SKM-1 (cell line): ENCODE measurements around the gene TPSG1.
"Not testable (repeated sequence)": the region's sequence is repeated elsewhere in the genome, so short reads cannot be mapped to it uniquely, and the experiment has no call there.

Source experiments
- DNase-seq: peaks from one replicate; lab custom pipeline; 2025; ENCODE audit not compliant: unreplicated experiment; lab: John Stamatoyannopoulos, UW

Gene TPSG1

DNA sequence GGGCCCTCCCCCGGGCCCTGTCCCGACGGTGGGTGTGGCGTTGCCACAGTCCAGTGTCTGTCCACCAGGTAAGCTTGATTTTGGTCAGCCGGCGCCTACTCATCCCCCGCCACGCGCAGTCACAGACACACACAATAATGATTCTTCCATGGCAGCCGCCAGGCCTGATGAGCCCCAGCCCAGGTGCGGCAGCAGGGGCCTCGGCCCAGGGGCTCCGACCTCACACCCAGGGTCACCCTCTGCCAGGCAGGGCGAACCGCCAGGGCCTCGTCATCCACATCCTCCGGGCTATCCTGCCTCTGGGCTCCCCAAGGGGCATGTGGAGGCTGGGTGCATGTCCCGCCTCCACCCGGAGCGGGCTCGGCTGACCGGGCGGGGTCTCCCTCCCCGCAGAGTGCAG is 7.5 kb downstream of the TPSG1 start:
- no peak for DNase-seq

DNA sequence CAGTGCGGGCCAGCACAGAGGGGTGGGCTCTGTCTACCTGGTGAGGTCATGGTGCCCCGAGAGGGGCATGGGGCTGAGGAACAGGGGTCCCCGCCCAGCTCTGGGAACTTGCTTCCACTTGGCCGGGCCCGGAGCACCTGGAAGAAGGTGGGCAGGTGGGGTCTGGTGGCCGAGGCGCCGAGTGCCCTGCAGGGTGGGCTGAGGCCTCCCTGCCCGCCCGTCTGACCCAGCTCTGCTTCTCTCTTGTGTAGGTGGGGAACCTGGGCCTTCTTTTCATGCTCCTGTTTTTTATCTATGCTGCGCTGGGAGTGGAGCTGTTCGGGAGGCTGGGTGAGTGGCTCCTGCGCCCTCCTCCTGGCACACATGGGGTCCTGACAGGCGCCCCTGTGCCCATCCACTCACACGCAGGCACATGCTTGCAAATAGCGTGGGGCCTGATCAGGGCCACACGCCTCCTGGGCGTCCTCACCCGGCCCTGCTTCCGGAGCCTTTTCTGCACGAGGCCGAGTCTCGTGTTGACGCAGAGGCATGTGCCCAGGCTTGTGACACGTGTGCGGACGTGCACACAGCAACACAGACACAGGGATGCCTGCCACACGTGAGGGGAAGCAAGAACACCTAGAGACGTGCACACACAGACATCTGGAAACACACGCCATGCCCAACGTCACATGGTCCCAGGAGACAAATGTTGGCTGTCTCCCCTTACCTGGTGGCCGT is 8.2 kb downstream of the TPSG1 start:
- no peak for DNase-seq

DNA sequence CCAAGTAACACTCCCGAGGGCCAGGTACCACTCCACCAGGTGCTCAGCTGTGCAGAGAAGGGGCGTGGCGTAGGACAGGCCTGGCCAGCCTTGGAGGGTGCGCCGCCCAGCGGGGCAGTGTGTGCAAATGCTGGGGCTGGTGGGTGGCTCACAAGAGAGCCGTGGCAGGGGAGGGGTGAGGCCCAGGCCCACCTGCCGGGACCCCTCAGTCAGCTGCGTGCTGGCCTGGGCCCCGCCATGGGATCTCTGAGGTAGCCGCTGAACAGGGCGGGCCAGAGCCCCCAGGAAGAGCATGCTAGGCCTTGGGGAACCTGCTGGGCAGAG is 8.8 kb downstream of the TPSG1 start:
- DNase-seq, result no peak

DNA sequence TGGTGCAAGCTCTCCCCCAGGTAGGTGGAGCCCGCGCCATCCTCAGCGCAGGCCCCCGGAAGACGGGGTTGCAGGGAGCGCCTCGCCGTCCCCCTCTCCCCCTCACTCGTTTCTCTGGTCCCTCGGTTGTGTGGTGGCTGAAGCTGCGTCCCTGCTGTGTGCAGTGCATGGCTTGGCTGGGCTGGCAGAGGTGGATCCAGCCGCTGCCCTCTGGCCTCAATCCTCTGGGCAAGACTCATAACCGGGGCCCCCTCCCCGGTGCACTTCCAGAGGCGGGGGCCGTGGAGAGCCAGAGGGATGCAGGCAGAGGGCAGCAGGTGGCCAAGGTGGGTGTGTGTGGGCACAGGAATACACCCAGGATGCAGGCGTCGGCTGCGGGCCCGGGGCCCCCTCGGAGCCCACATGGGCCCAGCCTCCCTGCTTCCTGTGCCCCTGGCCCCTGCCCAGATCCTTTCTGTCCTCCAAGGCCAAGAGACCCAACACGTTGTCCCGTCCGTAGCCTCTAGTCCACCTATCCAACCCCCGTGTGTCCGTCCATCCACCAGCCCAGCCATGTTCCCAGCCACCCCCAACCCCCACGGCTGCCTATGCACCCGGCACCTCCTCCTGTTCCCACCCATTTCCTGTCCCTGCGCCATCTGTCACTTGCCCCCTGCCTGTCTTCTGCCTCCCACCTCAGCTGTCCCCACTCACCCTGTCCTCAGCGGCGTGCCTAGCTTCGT is 9.3 kb downstream of the TPSG1 start:
- DNase-seq, result no peak

DNA sequence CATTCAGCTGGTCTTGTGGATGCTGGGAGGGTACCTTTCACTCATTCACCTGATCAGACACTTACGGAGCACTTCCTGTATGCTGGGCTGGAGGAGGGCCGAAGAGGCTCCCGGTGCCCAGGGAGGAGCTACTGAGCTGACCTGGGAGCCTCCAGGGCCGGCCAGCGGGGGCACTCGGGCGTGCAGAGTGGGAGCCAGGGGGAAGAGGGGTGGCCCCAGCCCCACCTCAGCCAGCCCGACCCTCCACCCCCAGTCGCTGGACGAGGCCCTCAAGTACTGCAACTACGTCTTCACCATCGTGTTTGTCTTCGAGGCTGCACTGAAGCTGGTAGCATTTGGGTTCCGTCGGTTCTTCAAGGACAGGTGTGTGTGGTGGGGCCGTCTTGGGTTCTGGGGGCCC is 10.3 kb downstream of the TPSG1 start:
- no peak for DNase-seq

DNA sequence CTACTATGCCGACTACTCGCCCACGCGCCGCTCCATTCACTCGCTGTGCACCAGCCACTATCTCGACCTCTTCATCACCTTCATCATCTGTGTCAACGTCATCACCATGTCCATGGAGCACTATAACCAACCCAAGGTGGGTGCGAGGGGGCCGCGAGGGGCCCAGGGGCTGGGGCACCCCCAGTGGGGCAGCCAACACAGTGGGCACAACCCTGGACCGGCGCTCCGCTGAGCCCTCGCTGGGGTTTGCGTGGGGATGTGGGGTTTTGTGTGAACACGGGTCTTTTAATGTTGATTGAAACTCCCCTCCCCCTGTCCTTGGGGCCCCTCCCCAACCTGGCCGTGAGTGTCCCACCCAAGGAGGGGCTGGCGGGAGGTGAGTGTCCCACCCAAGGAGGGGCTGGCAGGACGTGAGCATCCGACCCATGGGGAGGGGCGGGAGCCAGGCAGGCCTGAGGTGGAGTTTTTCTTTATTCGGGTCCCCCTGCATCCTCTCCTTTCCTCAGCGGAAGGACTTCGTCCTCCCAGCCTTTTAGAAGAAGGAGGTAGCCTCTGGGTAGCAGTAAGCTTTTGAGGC is 11.2 kb downstream of the TPSG1 start:
- DNase-seq, result no peak

DNA sequence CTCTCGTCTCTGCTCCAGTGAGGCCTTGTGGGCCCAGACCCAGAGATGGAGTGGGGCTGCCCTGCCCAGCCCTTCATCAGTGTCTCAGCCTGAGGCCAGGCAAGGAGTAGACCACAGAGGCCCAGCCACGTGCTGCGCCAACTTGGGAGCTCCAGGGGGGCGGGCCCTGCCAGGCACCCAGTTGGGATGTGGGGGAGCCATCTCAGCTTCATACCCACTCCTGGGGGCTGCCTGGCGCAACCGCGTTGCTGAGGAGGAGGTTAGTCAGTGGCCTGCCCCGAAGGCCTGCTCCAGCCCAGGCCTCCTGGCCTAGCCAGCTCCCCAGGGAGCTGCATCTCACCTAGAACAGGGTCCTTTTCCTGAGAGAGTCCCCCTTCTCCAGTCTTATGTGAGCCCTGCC is 11.8 kb downstream of the TPSG1 start:
- DNase-seq, result no peak

DNA sequence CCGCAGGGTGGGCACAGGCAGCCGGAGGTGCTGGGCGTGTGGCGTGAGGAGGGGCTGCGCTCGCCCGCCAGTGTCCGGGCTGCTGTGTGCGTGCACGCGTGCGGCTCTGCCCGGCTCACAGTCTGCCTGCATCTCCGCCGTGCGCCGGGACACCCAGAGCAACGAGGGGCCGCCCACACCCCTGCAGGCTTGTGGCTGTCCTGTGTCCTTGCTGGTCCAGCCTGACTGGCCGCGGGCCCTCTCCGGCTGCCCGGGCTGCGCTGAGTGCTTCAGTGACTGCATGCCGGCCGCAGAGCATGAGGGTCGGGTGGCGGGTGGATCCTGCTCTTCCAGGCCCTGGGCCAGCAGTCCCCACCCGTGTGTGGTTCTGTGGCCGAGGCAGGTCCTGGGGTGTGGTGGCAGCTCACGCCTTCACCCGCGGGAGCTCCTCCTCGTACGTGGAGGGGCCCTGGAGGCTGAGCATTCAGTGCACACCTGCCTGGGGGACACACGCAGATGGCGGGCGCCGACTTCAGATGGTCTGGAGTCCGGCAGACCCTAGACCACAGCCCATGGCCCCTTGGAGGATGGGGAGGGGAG is 12.4 kb downstream of the TPSG1 start:
- no peak for DNase-seq

DNA sequence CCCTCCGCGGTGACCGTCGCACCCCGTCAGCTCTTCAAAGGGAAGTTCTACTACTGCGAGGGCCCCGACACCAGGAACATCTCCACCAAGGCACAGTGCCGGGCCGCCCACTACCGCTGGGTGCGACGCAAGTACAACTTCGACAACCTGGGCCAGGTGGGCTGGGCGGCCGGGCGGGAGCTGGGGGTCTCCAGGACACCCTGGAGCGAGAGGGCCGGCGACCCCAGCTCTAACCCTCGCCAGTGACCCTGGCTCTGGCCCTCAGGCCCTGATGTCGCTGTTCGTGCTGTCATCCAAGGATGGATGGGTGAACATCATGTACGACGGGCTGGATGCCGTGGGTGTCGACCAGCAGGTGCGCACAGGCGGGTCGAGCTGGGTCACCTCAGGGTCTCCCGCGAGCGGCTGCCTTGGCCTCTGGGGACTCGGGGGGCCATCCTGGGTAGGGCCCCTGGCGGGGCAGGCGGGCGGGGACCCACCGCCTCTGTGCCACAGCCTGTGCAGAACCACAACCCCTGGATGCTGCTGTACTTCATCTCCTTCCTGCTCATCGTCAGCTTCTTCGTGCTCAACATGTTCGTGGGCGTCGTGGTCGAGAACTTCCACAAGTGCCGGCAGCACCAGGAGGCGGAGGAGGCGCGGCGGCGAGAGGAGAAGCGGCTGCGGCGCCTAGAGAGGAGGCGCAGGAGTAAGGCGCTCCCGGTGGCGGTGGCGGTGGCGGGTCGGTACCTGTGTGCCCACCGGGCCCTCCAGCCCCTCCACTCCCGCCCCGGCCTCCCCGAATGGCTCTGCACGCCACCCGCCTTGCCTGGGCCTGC is 13.4 kb downstream of the TPSG1 start:
- no peak for DNase-seq

DNA sequence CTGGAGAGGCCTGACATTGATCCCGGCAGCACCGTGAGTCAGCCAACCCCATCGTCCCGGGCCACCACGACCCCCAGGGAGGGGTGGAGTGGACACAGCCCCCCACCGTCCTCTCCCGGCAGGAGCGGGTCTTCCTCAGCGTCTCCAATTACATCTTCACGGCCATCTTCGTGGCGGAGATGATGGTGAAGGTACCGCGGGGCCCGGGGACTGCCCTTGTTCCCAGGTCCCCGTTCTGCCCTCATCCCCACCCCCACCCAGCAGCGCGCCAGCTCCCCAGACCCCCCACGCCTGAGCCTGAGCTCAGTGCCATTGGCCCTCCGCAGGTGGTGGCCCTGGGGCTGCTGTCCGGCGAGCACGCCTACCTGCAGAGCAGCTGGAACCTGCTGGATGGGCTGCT is 14.6 kb downstream of the TPSG1 start:
- DNase-seq, result no peak

DNA sequence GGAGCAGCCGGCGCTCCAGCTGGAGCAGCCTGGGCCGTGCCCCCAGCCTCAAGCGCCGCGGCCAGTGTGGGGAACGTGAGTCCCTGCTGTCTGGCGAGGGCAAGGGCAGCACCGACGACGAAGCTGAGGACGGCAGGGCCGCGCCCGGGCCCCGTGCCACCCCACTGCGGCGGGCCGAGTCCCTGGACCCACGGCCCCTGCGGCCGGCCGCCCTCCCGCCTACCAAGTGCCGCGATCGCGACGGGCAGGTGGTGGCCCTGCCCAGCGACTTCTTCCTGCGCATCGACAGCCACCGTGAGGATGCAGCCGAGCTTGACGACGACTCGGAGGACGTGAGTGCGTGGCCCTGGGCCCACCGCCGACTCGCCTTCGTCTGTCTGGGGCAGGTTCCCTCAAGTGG is 16.0 kb downstream of the TPSG1 start:
- no peak for DNase-seq

DNA sequence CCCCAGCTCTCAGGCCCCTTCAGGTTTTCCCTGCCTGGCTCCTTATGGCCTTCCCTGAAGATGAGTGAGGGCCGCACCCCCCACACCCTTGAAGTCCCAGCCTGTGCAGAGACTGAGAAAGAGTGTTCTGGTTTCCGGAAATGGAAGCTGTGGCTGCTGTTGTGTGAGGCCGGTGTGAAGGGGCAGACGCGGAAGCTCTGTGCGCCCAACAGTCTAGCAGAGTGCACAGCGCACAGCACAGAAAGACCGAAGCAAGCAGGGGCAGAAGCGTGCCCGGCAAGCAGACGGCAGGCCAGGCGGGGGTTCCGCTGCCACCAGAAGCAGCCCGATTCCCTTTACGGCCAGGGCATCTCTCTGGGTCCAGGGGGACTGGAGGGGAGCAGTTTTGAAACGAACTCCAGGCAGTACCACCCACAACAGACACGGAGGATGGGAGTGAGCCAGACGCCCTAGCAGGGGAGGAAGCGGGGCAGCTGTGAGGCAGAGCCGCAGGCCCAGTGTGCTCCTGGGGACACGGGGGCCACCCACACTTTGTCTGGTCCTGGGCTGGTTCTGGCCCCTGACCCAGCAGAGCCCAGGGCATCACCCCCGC is 16.7 kb downstream of the TPSG1 start:
- DNase-seq, result no peak

DNA sequence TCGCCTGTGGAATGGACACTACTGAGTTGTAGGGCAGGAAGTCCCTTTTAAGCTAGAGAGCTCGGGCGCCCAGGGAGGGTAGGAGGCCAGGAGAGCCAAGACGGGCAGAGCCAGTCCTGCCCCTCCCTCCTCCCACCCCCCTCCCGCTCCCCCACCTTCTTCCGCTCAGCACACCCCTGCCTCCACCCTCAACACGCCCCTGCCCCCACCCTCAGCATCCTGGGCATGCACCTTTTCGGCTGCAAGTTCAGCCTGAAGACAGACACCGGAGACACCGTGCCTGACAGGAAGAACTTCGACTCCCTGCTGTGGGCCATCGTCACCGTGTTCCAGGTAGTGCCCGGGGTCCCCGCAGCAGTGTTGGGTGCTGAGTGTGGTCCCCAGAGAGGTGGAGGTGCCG is 18.3 kb downstream of the TPSG1 start:
- no peak for DNase-seq

DNA sequence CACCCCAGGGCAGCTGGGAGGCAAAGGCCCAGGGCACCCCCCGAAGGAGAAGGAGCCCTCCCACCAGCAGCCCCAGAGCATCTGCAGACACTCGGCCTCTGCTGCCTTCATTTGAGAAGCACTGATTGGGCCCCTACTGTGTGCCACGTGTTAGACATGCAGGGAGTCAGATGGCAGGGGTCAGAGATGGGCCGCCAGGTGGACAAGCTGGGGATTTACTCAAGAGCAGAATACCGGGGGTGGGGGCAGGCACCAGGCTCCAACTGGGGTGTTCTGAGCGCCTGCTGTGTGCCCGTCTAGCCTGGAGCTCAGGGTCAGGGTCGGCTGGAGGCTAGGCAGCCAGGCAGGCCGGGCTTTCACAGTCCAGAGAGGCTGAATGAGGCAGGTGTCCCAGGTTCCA is 18.7 kb downstream of the TPSG1 start:
- DNase-seq, result no peak

DNA sequence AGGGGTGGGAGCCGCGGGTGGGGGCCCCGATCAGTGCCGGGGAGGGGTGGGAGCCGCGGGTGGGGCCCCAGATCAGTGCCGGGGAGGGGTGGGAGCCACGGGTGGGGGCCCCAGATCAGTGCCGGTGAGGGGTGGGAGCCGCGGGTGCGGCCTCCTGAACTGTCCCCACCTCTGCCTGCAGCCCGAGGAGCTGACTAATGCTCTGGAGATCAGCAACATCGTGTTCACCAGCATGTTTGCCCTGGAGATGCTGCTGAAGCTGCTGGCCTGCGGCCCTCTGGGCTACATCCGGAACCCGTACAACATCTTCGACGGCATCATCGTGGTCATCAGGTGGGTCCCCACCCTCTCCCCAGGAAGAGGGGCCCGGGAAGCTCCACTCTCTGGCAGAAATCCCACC is 20.1 kb downstream of the TPSG1 start:
- no peak for DNase-seq

DNA sequence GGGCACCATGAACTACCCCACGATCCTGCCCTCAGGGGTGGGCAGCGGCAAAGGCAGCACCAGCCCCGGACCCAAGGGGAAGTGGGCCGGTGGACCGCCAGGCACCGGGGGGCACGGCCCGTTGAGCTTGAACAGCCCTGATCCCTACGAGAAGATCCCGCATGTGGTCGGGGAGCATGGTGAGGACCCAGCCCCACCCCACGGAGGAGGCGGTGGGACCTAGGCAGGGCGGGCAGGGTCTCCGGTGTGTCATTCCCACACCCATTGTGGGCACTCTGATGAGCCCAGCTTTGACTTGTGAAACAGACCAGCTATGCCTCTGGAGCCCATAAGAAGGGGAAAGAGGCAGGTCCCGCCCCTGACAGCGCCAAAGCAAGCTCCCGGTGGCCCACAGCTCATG is 22.8 kb downstream of the TPSG1 start:
- DNase-seq, result no peak

DNA sequence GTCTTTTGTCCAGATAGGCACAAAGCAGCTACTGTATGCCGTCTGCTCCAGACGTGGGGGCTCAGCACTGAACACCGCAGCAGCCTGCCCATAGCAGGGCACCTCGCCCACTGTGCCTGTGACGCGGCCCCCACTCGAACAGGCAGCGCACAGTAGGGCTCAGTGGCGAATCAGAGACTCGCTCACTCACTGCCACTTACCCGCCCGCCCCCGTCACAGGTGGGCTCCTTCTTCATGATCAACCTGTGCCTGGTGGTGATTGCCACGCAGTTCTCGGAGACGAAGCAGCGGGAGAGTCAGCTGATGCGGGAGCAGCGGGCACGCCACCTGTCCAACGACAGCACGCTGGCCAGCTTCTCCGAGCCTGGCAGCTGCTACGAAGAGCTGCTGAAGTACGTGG is 23.6 kb downstream of the TPSG1 start:
- DNase-seq, result no peak

DNA sequence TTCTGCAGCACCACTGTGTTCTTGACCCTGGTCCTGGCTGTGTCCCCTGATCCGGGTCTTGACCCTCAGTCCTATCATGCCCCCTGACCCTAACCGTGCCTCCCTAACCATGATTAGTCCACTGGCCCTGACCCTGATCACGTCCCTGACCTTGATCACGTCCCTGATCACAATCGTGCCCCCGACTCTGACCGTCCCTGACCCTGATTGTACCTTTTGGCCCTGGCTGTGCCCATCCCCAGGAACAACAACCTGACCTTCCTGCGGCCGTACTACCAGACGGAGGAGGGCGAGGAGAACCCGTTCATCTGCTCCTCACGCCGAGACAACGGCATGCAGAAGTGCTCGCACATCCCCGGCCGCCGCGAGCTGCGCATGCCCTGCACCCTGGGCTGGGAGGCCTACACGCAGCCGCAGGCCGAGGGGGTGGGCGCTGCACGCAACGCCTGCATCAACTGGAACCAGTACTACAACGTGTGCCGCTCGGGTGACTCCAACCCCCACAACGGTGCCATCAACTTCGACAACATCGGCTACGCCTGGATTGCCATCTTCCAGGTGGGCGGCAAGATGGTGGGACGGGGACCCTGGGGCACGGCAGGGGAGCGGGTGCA is 24.9 kb downstream of the TPSG1 start:
- no peak for DNase-seq

DNA sequence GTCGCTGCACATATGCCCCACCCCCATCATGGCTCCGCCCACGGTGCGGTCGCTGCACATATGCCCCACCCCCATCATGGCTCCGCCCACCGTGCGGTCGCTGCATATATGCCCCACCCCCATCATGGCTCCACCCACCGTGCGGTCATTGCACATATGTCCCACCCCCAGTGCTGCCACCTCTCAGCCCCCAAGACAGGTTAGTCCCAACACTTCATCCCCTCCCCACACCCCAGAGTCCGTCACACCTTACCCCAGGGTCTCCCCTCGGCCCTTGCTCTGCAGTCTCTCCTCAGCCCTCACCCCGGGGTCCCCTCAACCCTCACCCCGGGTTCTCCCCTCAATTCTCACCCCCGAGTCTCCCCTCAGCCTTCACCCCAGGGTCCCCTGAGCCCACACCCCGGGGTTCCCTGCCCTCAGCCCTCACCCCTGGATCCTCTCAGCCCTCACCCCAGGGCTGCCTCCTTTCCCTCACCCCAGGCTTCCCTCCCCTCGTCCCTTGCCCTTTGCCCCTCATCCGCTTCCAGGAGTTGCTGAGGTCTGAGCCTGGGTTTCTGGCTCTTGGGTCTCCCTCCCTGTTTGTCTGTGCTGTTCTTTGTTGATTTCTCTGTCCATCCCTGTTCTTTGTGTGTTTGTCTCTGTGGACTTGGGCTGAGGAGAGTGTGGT is 25.6 kb downstream of the TPSG1 start:
- DNase-seq, result no peak

DNA sequence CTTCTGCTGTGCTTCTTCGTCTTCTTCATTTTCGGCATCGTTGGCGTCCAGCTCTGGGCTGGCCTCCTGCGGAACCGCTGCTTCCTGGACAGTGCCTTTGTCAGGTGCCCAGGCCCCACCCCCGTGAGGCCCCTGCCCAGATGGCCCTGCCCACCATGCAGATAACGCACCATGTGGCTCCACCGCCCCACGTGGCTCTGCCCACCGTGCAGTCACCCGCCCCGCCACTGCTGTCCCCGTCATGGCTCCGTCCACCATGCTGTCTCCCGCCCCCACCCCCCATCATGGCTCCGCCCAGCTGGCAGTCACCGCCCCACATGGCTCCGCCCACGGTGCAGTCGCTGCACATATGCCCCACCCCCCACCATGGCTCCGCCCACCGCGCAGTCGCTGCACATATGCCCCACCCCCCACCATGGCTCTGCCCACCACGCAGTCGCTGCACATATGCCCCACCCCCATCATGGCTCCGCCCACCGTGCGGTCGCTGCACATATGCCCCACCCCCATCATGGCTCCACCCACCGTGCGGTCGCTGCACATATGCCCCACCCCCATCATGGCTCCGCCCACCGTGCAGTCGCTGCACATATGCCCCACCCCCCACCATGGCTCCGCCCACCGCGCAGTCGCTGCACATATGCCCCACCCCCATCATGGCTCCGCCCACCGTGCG is 26.3 kb downstream of the TPSG1 start:
- DNase-seq, result not testable (repeated sequence)
